ENCODE data around the gene FGF16. TPM values are rescaled to one million over a fixed set of nuclear protein-coding genes. Genes with fewer than 3 reads are reported as not detected.

Gene FGF16
- total and polyA plus RNA-seq, 2 experiments from 2014 or later, result 0.27 TPM; not detected in 1

GRCh38 chrX:77412631-77413030 is 34.6 kb upstream of the FGF16 start:
- H3K4me1 ChIP-seq (ENCODE audit: insufficient read depth), result no peaks in the 10 kb centered on the region
- no peak overlapping the region for H2AFZ ChIP-seq

DNA sequence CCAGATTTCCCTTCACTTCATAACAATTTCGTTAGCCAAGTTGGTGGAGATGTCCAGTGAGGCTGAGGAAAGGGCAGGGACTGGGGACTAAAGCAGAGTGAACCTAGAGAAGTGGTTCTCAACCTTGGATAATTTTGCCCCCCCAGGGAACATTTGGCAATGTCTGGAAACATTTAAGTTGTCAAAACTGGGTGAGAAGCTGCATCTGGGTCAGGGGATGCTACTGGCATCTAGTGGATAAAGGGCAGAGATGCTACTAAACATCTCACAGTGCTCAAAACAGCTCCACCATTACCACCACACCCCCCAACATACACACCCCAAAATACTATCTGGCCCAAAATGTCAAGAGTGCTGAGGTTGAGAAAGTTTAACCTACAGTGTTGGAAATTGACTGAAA is 32.0 kb upstream of the FGF16 start:
- Histone ChIP-seq H3K4me2 (no peak overlapping the region), H3K27ac (no peak overlapping the region), H4K20me1 (ENCODE audit: insufficient read depth, poor library complexity, severe bottlenecking) (no peaks in the 10 kb centered on the region), H3K9me2 (replicated peaks; ENCODE audit: insufficient read depth) (no peaks in the 10 kb centered on the region), H3K27me3 (no peaks in the 10 kb centered on the region), H3K9me3 (ENCODE audit: low read depth) (no peaks in the 10 kb centered on the region), H3K36me3 (replicated peaks; ENCODE audit: insufficient read depth, low read depth) (no peaks in the 10 kb centered on the region), H2AFZ (no peak overlapping the region), H3K4me1 (ENCODE audit: insufficient read depth) (no peaks in the 10 kb centered on the region), H3K79me2 (no peaks in the 10 kb centered on the region), H3K4me3 (no peak overlapping the region)
- 19% methylated on average over 1 of the region's 1 CpG for WGBS (ENCODE audit: low lambda C conversion rate, missing lambda C conversion rate)
- TF ChIP-seq EZH2 (IDR thresholded peaks at IDR 0.05; ENCODE audit: borderline replicate concordance), result no peak
- no peak for TF ChIP-seq CTCF (IDR thresholded peaks at IDR 0.05; ENCODE audit: poor library complexity)
- no peak for TF ChIP-seq EZH2phosphoT487 (IDR thresholded peaks at IDR 0.05; ENCODE audit: low read depth, severe bottlenecking, unreplicated experiment)
- no peak for DNase-seq (ENCODE audit: low spot score)

More at GRCh38 chrX:77412631-77413030, 34.6 kb upstream of the FGF16 start:
- no peak overlapping the region for H3K27ac ChIP-seq
- TF ChIP-seq EZH2 (IDR thresholded peaks at IDR 0.05; ENCODE audit: borderline replicate concordance) (no peak), EZH2phosphoT487 (IDR thresholded peaks at IDR 0.05; ENCODE audit: low read depth, severe bottlenecking, unreplicated experiment) (no peak), CTCF (IDR thresholded peaks at IDR 0.05; ENCODE audit: poor library complexity) (no peak)
- H3K9me2 ChIP-seq (replicated peaks; ENCODE audit: insufficient read depth), result no peaks in the 10 kb centered on the region
- H3K9me3 ChIP-seq (ENCODE audit: low read depth), result no peaks in the 10 kb centered on the region
- H3K4me3 ChIP-seq, result no peak overlapping the region
- no peak for DNase-seq (ENCODE audit: low spot score)
- no peaks in the 10 kb centered on the region for H3K79me2 ChIP-seq
- no peak overlapping the region for H3K4me2 ChIP-seq
- no peaks in the 10 kb centered on the region for H3K36me3 ChIP-seq (replicated peaks; ENCODE audit: insufficient read depth, low read depth)
- H4K20me1 ChIP-seq (ENCODE audit: insufficient read depth, poor library complexity, severe bottlenecking), result no peaks in the 10 kb centered on the region
- H3K27me3 ChIP-seq, result no peaks in the 10 kb centered on the region
- 71% methylated on average over 3 of the region's 3 CpGs for WGBS (ENCODE audit: low lambda C conversion rate, missing lambda C conversion rate)

DNA sequence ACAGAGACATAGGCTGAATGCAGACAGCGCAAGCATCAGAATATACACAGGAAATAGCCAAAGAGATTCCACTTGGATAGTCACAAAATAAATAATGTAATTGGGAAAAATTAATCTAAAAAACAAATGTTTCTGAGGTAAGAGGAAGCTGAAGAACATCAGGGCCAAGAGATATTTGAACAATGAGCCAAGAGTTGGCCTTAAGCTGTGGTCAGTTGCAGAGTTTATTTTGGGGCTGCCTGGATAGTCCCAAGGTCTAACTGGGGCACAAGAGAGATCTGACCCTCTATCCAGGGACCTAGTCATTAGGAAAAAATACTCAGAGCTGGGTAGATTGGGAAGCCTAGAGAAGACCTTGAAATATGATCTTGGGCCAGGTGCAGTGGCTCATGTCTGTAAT is 31.3 kb upstream of the FGF16 start:
- Histone ChIP-seq H3K9me2 (replicated peaks; ENCODE audit: insufficient read depth) (no peaks in the 10 kb centered on the region), H3K79me2 (no peaks in the 10 kb centered on the region), H3K27me3 (no peaks in the 10 kb centered on the region), H2AFZ (no peak overlapping the region), H3K36me3 (replicated peaks; ENCODE audit: insufficient read depth, low read depth) (no peaks in the 10 kb centered on the region), H3K4me2 (no peak overlapping the region), H3K4me1 (ENCODE audit: insufficient read depth) (no peaks in the 10 kb centered on the region), H3K9me3 (ENCODE audit: low read depth) (no peaks in the 10 kb centered on the region), H3K4me3 (no peak overlapping the region), H4K20me1 (ENCODE audit: insufficient read depth, poor library complexity, severe bottlenecking) (no peaks in the 10 kb centered on the region), H3K27ac (no peak overlapping the region)
- TF ChIP-seq CTCF (IDR thresholded peaks at IDR 0.05; ENCODE audit: poor library complexity) (no peak), EZH2phosphoT487 (IDR thresholded peaks at IDR 0.05; ENCODE audit: low read depth, severe bottlenecking, unreplicated experiment) (no peak), EZH2 (IDR thresholded peaks at IDR 0.05; ENCODE audit: borderline replicate concordance) (no peak)
- DNase-seq (ENCODE audit: low spot score), result no peak
- WGBS (ENCODE audit: low lambda C conversion rate, missing lambda C conversion rate), result 80% methylated on average over 1 of the region's 1 CpG

All from hepatocyte (in vitro differentiated cells).